SIG-M5 (cell line): ENCODE results near the gene SVOPL.
"Not testable (repeated sequence)": the region's sequence is repeated elsewhere in the genome, so short reads cannot be mapped to it uniquely, and the experiment has no call there.

Experiments
- DNase-seq: peaks from one replicate; lab custom pipeline; 2025; lab: John Stamatoyannopoulos, UW

SVOPL gene

GRCh38 chr7:138701537-138701923, 368 bp upstream of the SVOPL start:
- no peak for DNase-seq

GRCh38 chr7:138699661-138700060, 1.5 kb downstream of the SVOPL start:
- DNase-seq, result no peak

- DNase-seq, result no peak
Observed at GRCh38 chr7:138698281-138698680, 2.9 kb downstream of the SVOPL start.

- DNase-seq, result no peak
Observed at GRCh38 chr7:138697535-138698182, 3.5 kb downstream of the SVOPL start.

- DNase-seq, result not testable (repeated sequence)
Observed at GRCh38 chr7:138695776-138696175, 5.4 kb downstream of the SVOPL start.

GRCh38 chr7:138695106-138695505, 6.1 kb downstream of the SVOPL start:
- DNase-seq, result no peak

- no peak for DNase-seq
Observed at GRCh38 chr7:138691178-138691577, 10.0 kb downstream of the SVOPL start.

- no peak for DNase-seq
Observed at GRCh38 chr7:138690495-138690894, 10.7 kb downstream of the SVOPL start.

GRCh38 chr7:138688037-138688436, 13.1 kb downstream of the SVOPL start:
- not testable (repeated sequence) for DNase-seq

- DNase-seq, result no peak
Observed at GRCh38 chr7:138684340-138684739, 16.8 kb downstream of the SVOPL start.

- DNase-seq, result no peak
Observed at GRCh38 chr7:138679793-138680192, 21.4 kb downstream of the SVOPL start.

- DNase-seq, result no peak
Observed at GRCh38 chr7:138670594-138670993, 30.6 kb downstream of the SVOPL start.

GRCh38 chr7:138669364-138669763, 31.8 kb downstream of the SVOPL start:
- DNase-seq, result no peak

GRCh38 chr7:138668946-138669345, 32.2 kb downstream of the SVOPL start:
- no peak for DNase-seq

GRCh38 chr7:138668229-138668596, 32.9 kb downstream of the SVOPL start:
- DNase-seq, result no peak

- no peak for DNase-seq
Observed at GRCh38 chr7:138667535-138668228, 33.5 kb downstream of the SVOPL start.

- DNase-seq, result no peak
Observed at GRCh38 chr7:138666385-138666784, 34.8 kb downstream of the SVOPL start.

- no peak for DNase-seq
Observed at GRCh38 chr7:138665669-138666140, 35.5 kb downstream of the SVOPL start.

GRCh38 chr7:138665249-138665648, 35.9 kb downstream of the SVOPL start:
- no peak for DNase-seq

- DNase-seq, result no peak
Observed at GRCh38 chr7:138663725-138664710, 37.1 kb downstream of the SVOPL start.

- DNase-seq, result no peak
Observed at GRCh38 chr7:138662991-138663320, 38.2 kb downstream of the SVOPL start.

GRCh38 chr7:138662076-138662990, 38.8 kb downstream of the SVOPL start:
- no peak for DNase-seq
